Measurements from ENCODE around the gene MAPKAP1. TPM values are rescaled to one million over a fixed set of nuclear protein-coding genes. Genes with fewer than 3 reads are reported as not detected.

MAPKAP1 gene
- total RNA-seq, 1 donor from 2014 or later = 76.9 TPM

GRCh38 chr9:125646621-125647100 lies 60.3 kb downstream of the MAPKAP1 start:
- H3K36me3 Mint-ChIP-seq (ENCODE audit: unreplicated experiment) = peaks cover 1% of the 10 kb centered on the region
- DNase-seq (ENCODE audit: extremely low spot score, unreplicated experiment) = no peak
- TF ChIP-seq CTCF (IDR thresholded peaks at IDR 0.05) = no peak
- H3K27ac Mint-ChIP-seq (ENCODE audit: unreplicated experiment) = peak overlapping the region; percentile 88
- no peaks in the 10 kb centered on the region for H3K9me3 Mint-ChIP-seq (ENCODE audit: unreplicated experiment)
- no peak overlapping the region for H3K4me3 Mint-ChIP-seq (ENCODE audit: unreplicated experiment)
- H3K27me3 Mint-ChIP-seq (ENCODE audit: unreplicated experiment) = no peaks in the 10 kb centered on the region
- H3K4me1 Mint-ChIP-seq (ENCODE audit: unreplicated experiment) = peaks cover 38% of the 10 kb centered on the region

GRCh38 chr9:125646217-125646616 lies 60.8 kb downstream of the MAPKAP1 start:
- H3K27ac Mint-ChIP-seq (ENCODE audit: unreplicated experiment) = peak overlapping the region; percentile 88
- H3K27me3 Mint-ChIP-seq (ENCODE audit: unreplicated experiment) = no peaks in the 10 kb centered on the region
- peaks cover 38% of the 10 kb centered on the region for H3K4me1 Mint-ChIP-seq (ENCODE audit: unreplicated experiment)
- H3K9me3 Mint-ChIP-seq (ENCODE audit: unreplicated experiment) = no peaks in the 10 kb centered on the region
- TF ChIP-seq CTCF (IDR thresholded peaks at IDR 0.05) = no peak
- peaks cover 1% of the 10 kb centered on the region for H3K36me3 Mint-ChIP-seq (ENCODE audit: unreplicated experiment)
- DNase-seq (ENCODE audit: extremely low spot score, unreplicated experiment) = no peak
- H3K4me3 Mint-ChIP-seq (ENCODE audit: unreplicated experiment) = no peak overlapping the region

- Mint-ChIP-seq H3K4me1 (ENCODE audit: unreplicated experiment) (peaks cover 33% of the 10 kb centered on the region), H3K27ac (ENCODE audit: unreplicated experiment) (peak overlapping the region; percentile 43), H3K9me3 (ENCODE audit: unreplicated experiment) (no peaks in the 10 kb centered on the region), H3K36me3 (ENCODE audit: unreplicated experiment) (no peaks in the 10 kb centered on the region), H3K4me3 (ENCODE audit: unreplicated experiment) (no peak overlapping the region), H3K27me3 (ENCODE audit: unreplicated experiment) (no peaks in the 10 kb centered on the region)
- TF ChIP-seq CTCF (IDR thresholded peaks at IDR 0.05) = no peak
- DNase-seq (ENCODE audit: extremely low spot score, unreplicated experiment) = no peak
Observed at GRCh38 chr9:125644819-125645507, 62.0 kb downstream of the MAPKAP1 start.

- H3K36me3 Mint-ChIP-seq (ENCODE audit: unreplicated experiment) = no peaks in the 10 kb centered on the region
- TF ChIP-seq CTCF (IDR thresholded peaks at IDR 0.05) = no peak
- H3K27ac Mint-ChIP-seq (ENCODE audit: unreplicated experiment) = no peak overlapping the region
- no peak for DNase-seq (ENCODE audit: extremely low spot score, unreplicated experiment)
- no peaks in the 10 kb centered on the region for H3K27me3 Mint-ChIP-seq (ENCODE audit: unreplicated experiment)
- peaks cover 23% of the 10 kb centered on the region for H3K4me1 Mint-ChIP-seq (ENCODE audit: unreplicated experiment)
- H3K4me3 Mint-ChIP-seq (ENCODE audit: unreplicated experiment) = no peak overlapping the region
- no peaks in the 10 kb centered on the region for H3K9me3 Mint-ChIP-seq (ENCODE audit: unreplicated experiment)
Observed at GRCh38 chr9:125642311-125642710, 64.7 kb downstream of the MAPKAP1 start.

GRCh38 chr9:125639057-125639456 lies 68.0 kb downstream of the MAPKAP1 start:
- no peak overlapping the region for H3K27ac Mint-ChIP-seq (ENCODE audit: unreplicated experiment)
- DNase-seq (ENCODE audit: extremely low spot score, unreplicated experiment) = no peak
- H3K4me3 Mint-ChIP-seq (ENCODE audit: unreplicated experiment) = no peak overlapping the region
- H3K9me3 Mint-ChIP-seq (ENCODE audit: unreplicated experiment) = no peaks in the 10 kb centered on the region
- no peaks in the 10 kb centered on the region for H3K36me3 Mint-ChIP-seq (ENCODE audit: unreplicated experiment)
- H3K4me1 Mint-ChIP-seq (ENCODE audit: unreplicated experiment) = peaks cover 16% of the 10 kb centered on the region
- TF ChIP-seq CTCF (IDR thresholded peaks at IDR 0.05) = no peak
- no peaks in the 10 kb centered on the region for H3K27me3 Mint-ChIP-seq (ENCODE audit: unreplicated experiment)
